Stomach (tissue), 9 donors: ENCODE measurements around the gene ALG6. TPM values are rescaled to one million over a fixed set of nuclear protein-coding genes. Genes with fewer than 3 reads are reported as not detected.
A peak's percentile ranks its signal among the peaks of the same experiment; 100 is the strongest.

Source experiments
- DNase-seq, 2 donors: peaks; one replicate each; pipeline versions ENCODE4 v3.0.0 to v3.0.0-alpha.2; 2013 to 2019
- H3K27ac ChIP-seq, 5 donors: fragments of 200-600 bp in 4 of 5; sonication (generic) in 4 of 5; one replicate each; pipeline ENCODE4 v1.5.1; 2013 to 2019; ENCODE audit warnings: mild to moderate bottlenecking in 1 of 5, moderate library complexity in 1 of 5
- H3K27me3 ChIP-seq, 3 donors: fragments of 200-600 bp; sonication (generic); one replicate each; pipeline ENCODE4 v1.5.1; 2017 to 2019; ENCODE audit warnings: mixed run types in 1 of 3
- H3K36me3 ChIP-seq, 4 donors: fragments of 200-600 bp; sonication (generic); 1 replicate in 3 of 4; 2 replicates in 1 of 4; pipeline ENCODE4 v1.5.1; 2016 to 2019
- H3K4me1 ChIP-seq, 4 donors: fragments of 200-600 bp; sonication (generic); one replicate each; pipeline ENCODE4 v1.5.1; 2016 to 2019
- H3K4me3 ChIP-seq, 4 donors: fragments of 200-600 bp; sonication (generic) in 3 of 4; one replicate each; pipeline ENCODE4 v1.5.1; 2016 to 2019; ENCODE audit warnings: mild to moderate bottlenecking in 1 of 4
- H3K9me3 ChIP-seq, 4 donors: fragments of 200-600 bp; sonication (generic); one replicate each; pipeline ENCODE4 v1.5.1; 2016 to 2019
- CTCF ChIP-seq, 7 experiments: fragments of 450-650 bp in 4 of 7; fragments of 200-600 bp in 3 of 7; sonication (generic) in 3 of 7; IDR thresholded peaks; one replicate each; pipeline ENCODE4 v1.5.1; 2016 to 2019; ENCODE audit warnings: antibody characterized with exemption in 7 of 7, control low read depth in 2 of 7, mild to moderate bottlenecking in 1 of 7
- EP300 ChIP-seq: sonication (generic); formaldehyde crosslinking; IDR thresholded peaks from one replicate; pipeline ENCODE4 v1.6.1; 2017; ENCODE audit warnings: antibody characterized with exemption
- POLR2A ChIP-seq, 4 donors: fragments of 450-650 bp; IDR thresholded peaks; one replicate each; pipeline ENCODE4 v1.6.1; 2016; ENCODE audit warnings: antibody characterized with exemption in 4 of 4, control low read depth in 2 of 4, mild to moderate bottlenecking in 1 of 4, moderate library complexity in 1 of 4
- POLR2AphosphoS5 ChIP-seq, 3 donors: sonication (generic); formaldehyde crosslinking; IDR thresholded peaks; one replicate each; pipeline ENCODE4 v1.6.1; 2016; ENCODE audit warnings: antibody characterized with exemption in 3 of 3
- WGBS, 5 donors: extraction: QIAGEN DNeasy Blood & Tissue Kit in 3 of 5; methylation state at CpG; one replicate each; pipeline versions ENCODE4 v1.1.5 to v1.1.7; 2013 to 2018; 5-methylcytosine and 5-hydroxymethylcytosine counted together
- intact Hi-C: fragments of 100-400 bp; cut with DNase I; formaldehyde crosslinking; loops from one replicate; pipeline ENCODE4 v1.15.1; 2023; ENCODE audit warnings: low total_unique reads
- polyA plus RNA-seq, 3 donors: library from polyadenylated mRNA; stranded (reverse); fragments of 200-250 nt; gene quantifications; one replicate each; pipeline ENCODE4 v1.2.3, GENCODE V29; 2013
- total RNA-seq, 5 donors: library from RNA; depleted of rRNA; stranded (reverse); fragments of >200 nt; gene quantifications; one replicate each; pipeline versions ENCODE4 v1.1.0 to v1.2.3, GENCODE V29; 2014 to 2016
- donor health status: healthy with polysubstance abuse.
- donor health status: Bipolar disorder and iron deficiency.
- donor health status: healthy.

ALG6 gene
- total and polyA plus RNA-seq, 8 donors: 3.6 to 32.7 (median 10.3) TPM

- peaks cover 0 to 52% (median 18%) of the 10 kb centered on the region in 4 donors for H3K9me3 ChIP-seq
- H3K36me3 ChIP-seq: no peaks in the 10 kb centered on the region
- H3K4me1 ChIP-seq: peaks cover 29 to 63% (median 49%) of the 10 kb centered on the region in 4 donors
- WGBS, 5 donors: 0 to 4% (median 1%) methylated on average over 12 to 85 of the region's 85 CpGs
- H3K27ac ChIP-seq: peak within 1 kb of the TSS in 2 of 5 donors; percentile 13 to 72
- TF ChIP-seq EP300 (no peak), CTCF (IDR thresholded peaks at IDR 0.05) (no peak), POLR2AphosphoS5 (IDR thresholded peaks at IDR 0.05) (peak in 1 of 3 donors; percentile 35), POLR2A (IDR thresholded peaks at IDR 0.05) (no peak)
- H3K4me3 ChIP-seq: peak within 1 kb of the TSS; percentile 44 to 67 (median 52)
- intact Hi-C loops: no loop called here
- H3K27me3 ChIP-seq: peaks cover 69 to 100% (median 100%) of the 10 kb centered on the region in 3 donors
- peak; percentile 71 to 91 for DNase-seq
These were observed 45.1 kb upstream of the ALG6 start, which contains the start of gene FOXD3 for GRCh38 chr1:63322114-63322943. TSS of gene FOXD3 (plus strand) at chr1:63322567. CDS start at chr1:63323059, 492 bp downstream.

- H3K9me3 ChIP-seq: peaks cover 0 to 54% (median 18%) of the 10 kb centered on the region in 4 donors
- WGBS, 5 donors: 0 to 9% (median 4%) methylated on average over 4 to 103 of the region's 104 CpGs
- peaks cover 70 to 100% (median 100%) of the 10 kb centered on the region in 3 donors for H3K27me3 ChIP-seq
- DNase-seq: peak in 1 of 2 donors; percentile 74
- H3K27ac ChIP-seq: peak overlapping the region in 2 of 5 donors; percentile 13 to 72
- no peaks in the 10 kb centered on the region for H3K36me3 ChIP-seq
- peak overlapping the region; percentile 44 to 67 (median 52) for H3K4me3 ChIP-seq
- intact Hi-C loops: no loop called here
- no peak for TF ChIP-seq POLR2A (IDR thresholded peaks at IDR 0.05)
- no peak for TF ChIP-seq CTCF (IDR thresholded peaks at IDR 0.05)
- peaks cover 29 to 63% (median 45%) of the 10 kb centered on the region in 4 donors for H3K4me1 ChIP-seq
These were observed 44.2 kb upstream of the ALG6 start for GRCh38 chr1:63322944-63323864.

GRCh38 chr1:63323865-63324778 lies 43.3 kb upstream of the ALG6 start:
- intact Hi-C loops: no loop called here
- no peaks in the 10 kb centered on the region for H3K36me3 ChIP-seq
- H3K27me3 ChIP-seq: peaks cover 61 to 100% (median 100%) of the 10 kb centered on the region in 3 donors
- TF ChIP-seq POLR2AphosphoS5 (IDR thresholded peaks at IDR 0.05) (no peak), CTCF (IDR thresholded peaks at IDR 0.05) (no peak), POLR2A (IDR thresholded peaks at IDR 0.05) (no peak), EP300 (no peak)
- H3K9me3 ChIP-seq: peaks cover 0 to 44% (median 12%) of the 10 kb centered on the region in 4 donors
- H3K27ac ChIP-seq: no peak overlapping the region
- WGBS, 5 donors: 5 to 10% (median 8%) methylated on average over 61 to 114 of the region's 114 CpGs
- H3K4me3 ChIP-seq: peak overlapping the region; percentile 44 to 67 (median 52)
- peaks cover 29 to 64% (median 44%) of the 10 kb centered on the region in 4 donors for H3K4me1 ChIP-seq
- DNase-seq: peak in 1 of 2 donors; percentile 33
